Loucy (cell line): ENCODE results near the gene ALDH1A1.
A peak's percentile ranks its signal among the peaks of the same experiment; 100 is the strongest.

Experiments
- H2AFZ ChIP-seq: fragments of 200-600 bp; sonication (generic); 2 replicates; pipeline ENCODE4 v1.6.0; 2016; ENCODE audit warnings: antibody characterized with exemption, mild to moderate bottlenecking, low read length, moderate library complexity
- H3F3A ChIP-seq: fragments of 200-600 bp; 2 replicates; pipeline ENCODE4 v1.6.0; 2016; ENCODE audit warnings: antibody characterized with exemption, low read depth, mild to moderate bottlenecking
- H3K27me3 ChIP-seq: fragments of 200-600 bp; sonication (generic); 2 replicates; pipeline ENCODE4 v1.6.1; 2014; ENCODE audit warnings: low read length, mild to moderate bottlenecking; ENCODE audit not compliant: insufficient read depth, poor library complexity, severe bottlenecking
- H3K36me3 ChIP-seq: fragments of 200-600 bp; sonication (generic); 2 replicates; pipeline ENCODE4 v1.6.1; 2016; ENCODE audit warnings: low read length; ENCODE audit not compliant: insufficient read depth
- H3K4me1 ChIP-seq: fragments of 200-600 bp; sonication (generic); 2 replicates; pipeline ENCODE4 v1.5.1; 2014; ENCODE audit warnings: low read length, mild to moderate bottlenecking; ENCODE audit not compliant: insufficient read depth, poor library complexity, severe bottlenecking
- H3K4me2 ChIP-seq: fragments of 200-600 bp; sonication (generic); 2 replicates; pipeline ENCODE4 v1.6.0; 2014; ENCODE audit warnings: antibody characterized with exemption, low read length, low read depth, mild to moderate bottlenecking; ENCODE audit not compliant: poor library complexity, severe bottlenecking
- H3K4me3 ChIP-seq: fragments of 200-600 bp; sonication (generic); 2 replicates; pipeline ENCODE4 v1.5.1; 2014; ENCODE audit warnings: low read length, mild to moderate bottlenecking, mixed read lengths; ENCODE audit not compliant: poor library complexity, severe bottlenecking
- H3K79me2 ChIP-seq: fragments of 200-600 bp; sonication (generic); 2 replicates; pipeline ENCODE4 v1.6.1; 2014; ENCODE audit warnings: low read length; ENCODE audit not compliant: insufficient read depth
- H3K9ac ChIP-seq: fragments of 200-600 bp; sonication (generic); 2 replicates; pipeline ENCODE4 v1.6.0; 2014; ENCODE audit warnings: mild to moderate bottlenecking, low read depth, low read length, moderate library complexity; ENCODE audit not compliant: poor library complexity, severe bottlenecking
- H3K9me2 ChIP-seq: fragments of 200-600 bp; sonication (generic); replicated peaks from 2 replicates; pipeline ENCODE4 v1.6.1; 2016; ENCODE audit warnings: low read depth, low read length, mixed read lengths
- H3K9me3 ChIP-seq: fragments of 200-600 bp; sonication (generic); 2 replicates; pipeline ENCODE4 v1.6.1; 2014; ENCODE audit warnings: mild to moderate bottlenecking, antibody characterized with exemption, low read length, low read depth; ENCODE audit not compliant: insufficient read depth
- H4K20me1 ChIP-seq: fragments of 200-600 bp; sonication (generic); 2 replicates; pipeline ENCODE4 v1.6.0; 2014; ENCODE audit warnings: antibody characterized with exemption, low read length, mild to moderate bottlenecking; ENCODE audit not compliant: insufficient read depth, poor library complexity, severe bottlenecking
- CTCF ChIP-seq: fragments of 200-600 bp; sonication (generic); conservative IDR thresholded peaks from 2 replicates; pipeline ENCODE4 v1.5.1; 2014; ENCODE audit warnings: mild to moderate bottlenecking, antibody characterized with exemption, low read length
- EZH2phosphoT487 ChIP-seq: fragments of 200-600 bp; IDR thresholded peaks from 2 replicates; pipeline ENCODE4 v1.6.1; 2018; ENCODE audit warnings: antibody characterized with exemption, mild to moderate bottlenecking, moderate library complexity, borderline replicate concordance

The ALDH1A1 gene

DNA sequence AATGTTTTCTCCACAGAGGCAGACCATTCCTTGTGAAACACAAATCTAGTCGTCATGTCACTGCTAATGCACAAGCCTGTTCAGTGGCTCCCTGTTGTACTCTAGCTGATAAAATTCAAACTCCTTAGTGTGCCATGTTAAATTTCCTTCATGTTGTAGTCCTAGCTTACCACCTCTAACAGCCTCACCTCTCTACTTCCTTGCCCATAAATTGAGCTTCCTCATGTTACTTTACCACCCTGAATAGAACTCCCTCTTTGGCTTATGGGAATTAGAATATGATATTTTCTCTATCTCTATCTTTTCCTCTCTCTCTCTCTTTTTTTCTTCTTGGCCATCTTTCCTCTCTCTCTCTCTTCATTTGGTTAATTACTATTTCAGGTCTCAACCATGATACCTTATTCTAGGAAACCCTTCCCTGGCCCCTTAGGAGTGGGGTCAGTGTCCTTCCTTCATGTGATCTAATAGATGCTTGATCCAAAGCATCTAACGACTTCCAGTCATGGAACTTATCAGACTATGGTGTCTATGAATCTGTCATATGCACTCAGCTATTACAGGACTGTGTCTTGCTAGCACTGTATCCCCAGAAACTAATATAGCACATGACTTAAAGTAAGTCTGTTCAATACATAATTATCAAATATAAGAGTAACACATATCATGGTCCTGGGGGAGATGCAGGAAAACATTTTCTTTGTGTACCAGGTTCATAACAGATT is 31.5 kb upstream of the ALDH1A1 start:
- H3K4me1 ChIP-seq: peaks cover 72% of the 10 kb centered on the region
- H4K20me1 ChIP-seq: no peaks in the 10 kb centered on the region
- no peak overlapping the region for H3K9ac ChIP-seq
- H2AFZ ChIP-seq: peak overlapping the region; percentile 42; the same call in 1 of the 2 replicates
- H3K79me2 ChIP-seq: no peaks in the 10 kb centered on the region
- no peaks in the 10 kb centered on the region for H3K9me3 ChIP-seq
- H3K4me2 ChIP-seq: no peak overlapping the region
- TF ChIP-seq CTCF: no peak
- no peak for TF ChIP-seq EZH2phosphoT487
- no peak overlapping the region for H3K4me3 ChIP-seq
- H3F3A ChIP-seq: 0 out of 2 replicates have a peak, but pooled peaks cover 3% of the 10 kb centered on the region
- no peaks in the 10 kb centered on the region for H3K36me3 ChIP-seq
- H3K27me3 ChIP-seq: no peaks in the 10 kb centered on the region
- no peaks in the 10 kb centered on the region for H3K9me2 ChIP-seq

GRCh38 chr9:72983512-72984225 is 30.8 kb upstream of the ALDH1A1 start:
- H3K9me2 ChIP-seq: no peaks in the 10 kb centered on the region
- H3K4me3 ChIP-seq: no peak overlapping the region
- H4K20me1 ChIP-seq: no peaks in the 10 kb centered on the region
- H3K4me1 ChIP-seq: peaks cover 77% of the 10 kb centered on the region
- H3K27me3 ChIP-seq: no peaks in the 10 kb centered on the region
- no peaks in the 10 kb centered on the region for H3K36me3 ChIP-seq
- H3K9me3 ChIP-seq: no peaks in the 10 kb centered on the region
- peak overlapping the region; percentile 42; the same call in 1 of the 2 replicates for H2AFZ ChIP-seq
- H3K4me2 ChIP-seq: no peak overlapping the region
- no peak for TF ChIP-seq CTCF
- no peak for TF ChIP-seq EZH2phosphoT487
- H3K9ac ChIP-seq: no peak overlapping the region
- no peaks in the 10 kb centered on the region for H3K79me2 ChIP-seq
- 0 out of 2 replicates have a peak, but pooled peaks cover 3% of the 10 kb centered on the region for H3F3A ChIP-seq

GRCh38 chr9:72983056-72983455 is 30.2 kb upstream of the ALDH1A1 start:
- Histone ChIP-seq H3K9ac (no peak overlapping the region), H3K27me3 (no peaks in the 10 kb centered on the region), H4K20me1 (no peaks in the 10 kb centered on the region), H3K4me3 (no peak overlapping the region), H2AFZ (no peak overlapping the region), H3K9me2 (no peaks in the 10 kb centered on the region), H3K79me2 (no peaks in the 10 kb centered on the region), H3K4me2 (no peak overlapping the region), H3F3A (0 out of 2 replicates have a peak, but pooled peaks cover under 1% of the 10 kb centered on the region), H3K36me3 (no peaks in the 10 kb centered on the region), H3K4me1 (peaks cover 77% of the 10 kb centered on the region), H3K9me3 (no peaks in the 10 kb centered on the region)
- TF ChIP-seq CTCF (no peak), EZH2phosphoT487 (no peak)
